Stomach (tissue), 4 donors: Measurements from ENCODE around the gene SPP1.

Experiments used
- EP300 ChIP-seq: sonication (generic); formaldehyde crosslinking; IDR thresholded peaks from one replicate; pipeline ENCODE4 v1.6.1; 2017; ENCODE audit warnings: antibody characterized with exemption
- POLR2A ChIP-seq, 4 donors: fragments of 450-650 bp; IDR thresholded peaks; one replicate each; pipeline ENCODE4 v1.6.1; 2016; ENCODE audit warnings: antibody characterized with exemption in 4 of 4, control low read depth in 2 of 4, mild to moderate bottlenecking in 1 of 4, moderate library complexity in 1 of 4
- POLR2AphosphoS5 ChIP-seq, 3 donors: sonication (generic); formaldehyde crosslinking; IDR thresholded peaks; one replicate each; pipeline ENCODE4 v1.6.1; 2016; ENCODE audit warnings: antibody characterized with exemption in 3 of 3
- TF ChIP-seq, protein P1 (sequence below), 7 experiments: fragments of 450-650 bp in 4 of 7; fragments of 200-600 bp in 3 of 7; sonication (generic) in 3 of 7; IDR thresholded peaks; one replicate each; pipeline ENCODE4 v1.5.1; 2016 to 2019; ENCODE audit warnings: antibody characterized with exemption in 7 of 7, control low read depth in 2 of 7, mild to moderate bottlenecking in 1 of 7

DNA sequence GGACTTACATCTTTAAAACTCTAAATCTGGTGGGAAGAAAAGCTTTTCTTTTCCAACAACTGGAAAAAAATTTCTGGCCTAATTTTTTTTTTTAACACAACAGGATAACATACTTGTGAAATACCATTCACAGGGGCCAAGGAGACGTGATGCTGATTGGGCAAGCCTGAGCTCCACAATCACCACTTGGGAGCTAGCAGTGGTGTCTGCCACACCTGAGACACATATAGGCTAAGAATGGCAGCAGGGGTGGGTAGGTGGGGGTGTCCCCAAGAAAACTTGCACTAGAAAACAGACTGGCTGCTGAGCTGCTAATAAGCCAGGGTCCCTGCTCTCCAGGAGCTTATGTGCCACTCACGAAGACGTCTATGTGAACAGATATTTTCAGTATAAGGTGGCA lies 26.4 kb downstream of the SPP1 start:
- TF ChIP-seq, protein P1, sequence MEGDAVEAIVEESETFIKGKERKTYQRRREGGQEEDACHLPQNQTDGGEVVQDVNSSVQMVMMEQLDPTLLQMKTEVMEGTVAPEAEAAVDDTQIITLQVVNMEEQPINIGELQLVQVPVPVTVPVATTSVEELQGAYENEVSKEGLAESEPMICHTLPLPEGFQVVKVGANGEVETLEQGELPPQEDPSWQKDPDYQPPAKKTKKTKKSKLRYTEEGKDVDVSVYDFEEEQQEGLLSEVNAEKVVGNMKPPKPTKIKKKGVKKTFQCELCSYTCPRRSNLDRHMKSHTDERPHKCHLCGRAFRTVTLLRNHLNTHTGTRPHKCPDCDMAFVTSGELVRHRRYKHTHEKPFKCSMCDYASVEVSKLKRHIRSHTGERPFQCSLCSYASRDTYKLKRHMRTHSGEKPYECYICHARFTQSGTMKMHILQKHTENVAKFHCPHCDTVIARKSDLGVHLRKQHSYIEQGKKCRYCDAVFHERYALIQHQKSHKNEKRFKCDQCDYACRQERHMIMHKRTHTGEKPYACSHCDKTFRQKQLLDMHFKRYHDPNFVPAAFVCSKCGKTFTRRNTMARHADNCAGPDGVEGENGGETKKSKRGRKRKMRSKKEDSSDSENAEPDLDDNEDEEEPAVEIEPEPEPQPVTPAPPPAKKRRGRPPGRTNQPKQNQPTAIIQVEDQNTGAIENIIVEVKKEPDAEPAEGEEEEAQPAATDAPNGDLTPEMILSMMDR (IDR thresholded peaks at IDR 0.05): no peak
- TF ChIP-seq EP300: no peak
- no peak for TF ChIP-seq POLR2A (IDR thresholded peaks at IDR 0.05)
- no peak for TF ChIP-seq POLR2AphosphoS5 (IDR thresholded peaks at IDR 0.05)
